Neuronal stem cell (in vitro differentiated cells): Measurements from ENCODE around the gene TRMT44.

Experiments
- DNase-seq: peaks from one replicate; pipeline ENCODE4 v3.0.0-alpha.2; 2013; ENCODE audit warnings: low spot score
- H2AFZ ChIP-seq: one replicate; pipeline ENCODE4 v1.6.1; 2013; ENCODE audit warnings: mild to moderate bottlenecking, low read length, inconsistent platforms
- H2AK5ac ChIP-seq: 2 replicates; pipeline ENCODE4 v1.6.1; 2013; ENCODE audit warnings: low read depth, mild to moderate bottlenecking, inconsistent platforms, low read length, moderate library complexity, mixed read lengths
- H2BK120ac ChIP-seq: 2 replicates; pipeline ENCODE4 v1.6.1; 2013; ENCODE audit warnings: low read depth, mild to moderate bottlenecking, inconsistent platforms, low read length, moderate library complexity, mixed read lengths
- H2BK12ac ChIP-seq: one replicate; pipeline ENCODE4 v1.6.1; 2013; ENCODE audit warnings: low read length, inconsistent platforms
- H2BK15ac ChIP-seq: 2 replicates; pipeline ENCODE4 v1.6.1; 2013; ENCODE audit warnings: mild to moderate bottlenecking, low read length, inconsistent platforms, mixed read lengths
- H2BK5ac ChIP-seq: one replicate; pipeline ENCODE4 v1.6.1; 2013; ENCODE audit warnings: inconsistent platforms, mild to moderate bottlenecking, low read length, moderate library complexity
- H3K14ac ChIP-seq: one replicate; pipeline ENCODE4 v1.6.1; 2013; ENCODE audit warnings: low read length, inconsistent platforms
- H3K18ac ChIP-seq: 2 replicates; pipeline ENCODE4 v1.6.1; 2013; ENCODE audit warnings: low read length, inconsistent platforms
- H3K23ac ChIP-seq: 2 replicates; pipeline ENCODE4 v1.6.1; 2013; ENCODE audit warnings: low read depth, mild to moderate bottlenecking, mixed read lengths, low read length, inconsistent platforms; ENCODE audit not compliant: poor library complexity
- H3K27ac ChIP-seq: replicated peaks from 3 replicates; pipeline ENCODE4 v1.5.1; 2013; ENCODE audit warnings: low read length, inconsistent platforms
- H3K27me3 ChIP-seq, 3 experiments: 2 replicates each; pipeline ENCODE4 v1.6.1; 2013; ENCODE audit warnings: low read length in 3 of 3, mild to moderate bottlenecking in 2 of 3, inconsistent platforms in 1 of 3, low read depth in 1 of 3, mixed read lengths in 1 of 3, moderate library complexity in 1 of 3; ENCODE audit not compliant: control insufficient read depth in 3 of 3, insufficient read depth in 3 of 3
- H3K36me3 ChIP-seq, 2 donors: replicated peaks in 1 of 2; 2 replicates each; pipeline ENCODE4 v1.6.1; 2013; ENCODE audit warnings: low read length in 2 of 2; ENCODE audit not compliant: control insufficient read depth in 2 of 2, insufficient read depth in 2 of 2
- H3K4ac ChIP-seq: 2 replicates; pipeline ENCODE4 v1.6.1; 2013; ENCODE audit warnings: inconsistent platforms, mild to moderate bottlenecking, low read length, moderate library complexity
- H3K4me1 ChIP-seq, 2 donors: 1 replicate in 1 of 2; 2 replicates in 1 of 2; pipeline ENCODE4 v1.6.1; 2013; ENCODE audit warnings: low read length in 2 of 2, low read depth in 1 of 2; ENCODE audit not compliant: control insufficient read depth in 2 of 2, insufficient read depth in 1 of 2
- H3K4me2 ChIP-seq: one replicate; pipeline ENCODE4 v1.6.1; 2013; ENCODE audit warnings: mild to moderate bottlenecking, low read length, inconsistent platforms; ENCODE audit not compliant: insufficient read depth, poor library complexity, severe bottlenecking
- H3K4me3 ChIP-seq, 2 donors: 2 replicates each; pipeline ENCODE4 v1.5.1; 2013; ENCODE audit warnings: low read length in 2 of 2, mild to moderate bottlenecking in 2 of 2, inconsistent platforms in 1 of 2, moderate library complexity in 1 of 2
- H3K79me1 ChIP-seq: one replicate; pipeline ENCODE4 v1.6.1; 2013; ENCODE audit warnings: low read depth, mild to moderate bottlenecking, inconsistent platforms, low read length, moderate library complexity
- H3K9ac ChIP-seq: one replicate; pipeline ENCODE4 v1.6.1; 2013; ENCODE audit warnings: mild to moderate bottlenecking, low read depth, low read length, inconsistent platforms; ENCODE audit not compliant: poor library complexity
- H3K9me3 ChIP-seq, 2 donors: replicated peaks in 1 of 2; 2 replicates each; pipeline versions ENCODE3 to v1.6.1; 2013; ENCODE audit warnings: low read length in 2 of 2, mild to moderate bottlenecking in 2 of 2, inconsistent platforms in 1 of 2, low read depth in 1 of 2, mixed read lengths in 1 of 2, moderate library complexity in 1 of 2; ENCODE audit not compliant: control insufficient read depth in 2 of 2, insufficient read depth in 1 of 2
- H4K8ac ChIP-seq: one replicate; pipeline ENCODE4 v1.6.1; 2013; ENCODE audit warnings: low read depth, mild to moderate bottlenecking, inconsistent platforms, low read length, moderate library complexity
- H4K91ac ChIP-seq: one replicate; pipeline ENCODE4 v1.6.1; 2013; ENCODE audit warnings: low read length, low read depth, mild to moderate bottlenecking, inconsistent platforms; ENCODE audit not compliant: poor library complexity
- WGBS, 2 donors: extraction: QIAGEN DNeasy Blood & Tissue Kit; methylation state at CpG; one replicate each; pipeline ENCODE4 v1.1.7; 2013; ENCODE audit warnings: missing lambda C conversion rate in 2 of 2, mixed read lengths in 1 of 2; ENCODE audit not compliant: insufficient read length in 2 of 2, insufficient replicate concordance in 1 of 2; ENCODE audit errors: extremely low coverage in 2 of 2; 5-methylcytosine and 5-hydroxymethylcytosine counted together

The TRMT44 gene

DNA sequence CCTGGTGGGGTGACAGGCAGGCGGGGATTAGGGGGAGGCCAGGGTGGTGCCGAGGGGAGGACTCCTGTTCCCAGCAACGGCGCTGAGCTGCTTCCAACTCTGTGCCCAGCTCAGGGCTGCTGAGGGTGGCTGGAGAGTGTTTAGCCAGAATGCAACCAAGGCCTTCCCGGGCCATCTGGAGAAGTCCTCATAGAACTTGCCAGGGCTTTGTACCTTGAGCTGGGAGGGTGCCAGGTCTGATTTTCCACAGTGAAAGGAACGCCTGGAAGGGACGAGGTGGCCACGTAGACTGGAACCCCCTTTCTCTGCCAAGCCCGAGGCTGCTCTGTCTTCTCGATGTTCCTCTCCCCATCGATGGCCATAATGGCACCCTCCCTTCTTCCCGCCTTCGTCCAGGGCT lies 82.6 kb downstream of the TRMT44 start:
- Histone ChIP-seq H2AFZ (no peak overlapping the region), H3K14ac (no peak overlapping the region), H3K79me1 (no peaks in the 10 kb centered on the region), H3K27ac (no peak overlapping the region), H2BK5ac (no peak overlapping the region), H2BK15ac (no peak overlapping the region), H3K18ac (no peak overlapping the region), H2AK5ac (no peak overlapping the region), H2BK120ac (no peak overlapping the region), H2BK12ac (no peak overlapping the region), H3K9me3 (peaks cover 0 to 5% of the 10 kb centered on the region in 2 donors), H4K8ac (no peak overlapping the region), H3K4me2 (no peak overlapping the region), H3K4me1 (no peaks in the 10 kb centered on the region), H3K4me3 (no peak overlapping the region), H3K27me3 (no peaks in the 10 kb centered on the region), H4K91ac (no peak overlapping the region), H3K36me3 (no peaks in the 10 kb centered on the region), H3K23ac (no peak overlapping the region), H3K4ac (no peak overlapping the region), H3K9ac (no peak overlapping the region)
- DNase-seq = no peak
- no CpG with 5 or more reads among the region's 13 CpGs for WGBS, 2 donors

DNA sequence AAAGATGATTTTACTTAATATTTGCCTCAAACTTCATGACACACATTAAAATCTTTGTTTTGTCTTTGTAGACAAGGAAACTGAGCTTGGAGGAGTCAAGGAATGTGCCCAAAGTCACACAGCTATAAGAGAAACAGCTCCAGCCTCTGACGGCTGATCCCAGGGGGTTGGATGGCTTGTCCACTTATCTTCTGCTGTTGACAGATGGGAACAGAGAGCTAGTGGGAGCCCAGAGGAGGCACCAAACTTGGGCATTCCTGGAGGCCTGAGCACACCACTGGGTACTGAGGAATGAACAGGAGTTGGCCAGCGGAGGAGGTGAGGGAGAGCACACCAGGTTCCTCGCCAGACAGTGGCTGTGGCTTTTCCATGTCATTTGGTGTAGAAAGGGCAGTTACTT lies 83.2 kb downstream of the TRMT44 start:
- Histone ChIP-seq H3K18ac (no peak overlapping the region), H4K91ac (no peak overlapping the region), H3K23ac (no peak overlapping the region), H2AK5ac (no peak overlapping the region), H3K27ac (no peak overlapping the region), H3K9ac (no peak overlapping the region), H4K8ac (no peak overlapping the region), H3K4me1 (no peaks in the 10 kb centered on the region), H2AFZ (no peak overlapping the region), H2BK15ac (no peak overlapping the region), H3K14ac (no peak overlapping the region), H3K36me3 (no peaks in the 10 kb centered on the region), H3K4ac (no peak overlapping the region), H2BK120ac (no peak overlapping the region), H2BK5ac (no peak overlapping the region), H2BK12ac (no peak overlapping the region), H3K9me3 (peaks cover 0 to 5% of the 10 kb centered on the region in 2 donors), H3K79me1 (no peaks in the 10 kb centered on the region), H3K4me3 (no peak overlapping the region), H3K4me2 (no peak overlapping the region), H3K27me3 (no peaks in the 10 kb centered on the region)
- WGBS, 2 donors = no CpG with 5 or more reads among the region's 3 CpGs
- no peak for DNase-seq

DNA sequence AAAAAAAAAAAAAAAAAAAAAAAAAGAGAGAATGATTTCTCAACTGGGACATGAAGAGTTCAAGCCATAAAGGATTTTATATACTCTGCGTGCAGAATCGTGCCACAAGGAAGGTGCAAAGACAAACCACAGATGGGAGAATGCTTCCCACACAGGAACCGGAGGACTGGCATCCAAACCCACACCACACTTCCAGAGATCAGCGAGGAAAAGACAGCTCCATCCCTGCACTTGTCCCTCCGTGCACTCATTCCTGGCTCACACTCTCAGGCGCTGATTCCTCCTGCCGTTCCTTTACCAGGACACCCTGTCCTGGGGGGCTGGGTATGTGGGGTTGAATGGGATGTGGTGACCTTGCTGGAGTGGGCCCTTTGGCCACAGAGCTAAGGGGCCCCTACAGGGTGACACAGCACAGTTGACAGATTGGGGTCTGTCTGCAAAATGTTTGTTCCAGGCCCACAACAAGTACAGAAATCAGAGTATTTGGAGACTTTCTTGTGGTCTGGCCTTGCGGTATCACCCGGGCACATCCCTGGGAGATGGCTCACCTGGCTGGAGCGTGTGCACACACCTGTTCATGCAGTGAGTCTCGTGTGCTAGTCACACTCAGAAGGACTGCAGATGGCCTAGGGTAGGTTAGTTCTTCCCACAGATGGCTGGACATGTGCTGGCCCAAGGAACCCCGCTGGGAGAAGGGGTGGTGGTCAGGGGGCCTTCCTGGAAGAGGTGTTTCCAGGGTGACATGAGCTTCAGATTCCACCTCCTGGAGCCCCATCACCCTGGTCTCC lies 84.2 kb downstream of the TRMT44 start:
- no peaks in the 10 kb centered on the region for H3K4me1 ChIP-seq
- no peaks in the 10 kb centered on the region for H3K36me3 ChIP-seq
- no peak overlapping the region for H2BK15ac ChIP-seq
- H3K4me2 ChIP-seq = no peak overlapping the region
- no peak overlapping the region for H2BK12ac ChIP-seq
- H3K14ac ChIP-seq = no peak overlapping the region
- no CpG with 5 or more reads among the region's 12 CpGs for WGBS, 2 donors
- H2BK5ac ChIP-seq = no peak overlapping the region
- H3K9me3 ChIP-seq = peaks cover 0 to 5% of the 10 kb centered on the region in 2 donors
- DNase-seq = no peak
- H2BK120ac ChIP-seq = no peak overlapping the region
- H2AFZ ChIP-seq = no peak overlapping the region
- H4K8ac ChIP-seq = no peak overlapping the region
- H3K9ac ChIP-seq = no peak overlapping the region
- no peak overlapping the region for H4K91ac ChIP-seq
- H3K18ac ChIP-seq = no peak overlapping the region
- no peak overlapping the region for H3K23ac ChIP-seq
- H3K4me3 ChIP-seq = no peak overlapping the region
- H2AK5ac ChIP-seq = no peak overlapping the region
- H3K27ac ChIP-seq = no peak overlapping the region
- no peak overlapping the region for H3K4ac ChIP-seq
- no peaks in the 10 kb centered on the region for H3K27me3 ChIP-seq
- H3K79me1 ChIP-seq = no peaks in the 10 kb centered on the region

DNA sequence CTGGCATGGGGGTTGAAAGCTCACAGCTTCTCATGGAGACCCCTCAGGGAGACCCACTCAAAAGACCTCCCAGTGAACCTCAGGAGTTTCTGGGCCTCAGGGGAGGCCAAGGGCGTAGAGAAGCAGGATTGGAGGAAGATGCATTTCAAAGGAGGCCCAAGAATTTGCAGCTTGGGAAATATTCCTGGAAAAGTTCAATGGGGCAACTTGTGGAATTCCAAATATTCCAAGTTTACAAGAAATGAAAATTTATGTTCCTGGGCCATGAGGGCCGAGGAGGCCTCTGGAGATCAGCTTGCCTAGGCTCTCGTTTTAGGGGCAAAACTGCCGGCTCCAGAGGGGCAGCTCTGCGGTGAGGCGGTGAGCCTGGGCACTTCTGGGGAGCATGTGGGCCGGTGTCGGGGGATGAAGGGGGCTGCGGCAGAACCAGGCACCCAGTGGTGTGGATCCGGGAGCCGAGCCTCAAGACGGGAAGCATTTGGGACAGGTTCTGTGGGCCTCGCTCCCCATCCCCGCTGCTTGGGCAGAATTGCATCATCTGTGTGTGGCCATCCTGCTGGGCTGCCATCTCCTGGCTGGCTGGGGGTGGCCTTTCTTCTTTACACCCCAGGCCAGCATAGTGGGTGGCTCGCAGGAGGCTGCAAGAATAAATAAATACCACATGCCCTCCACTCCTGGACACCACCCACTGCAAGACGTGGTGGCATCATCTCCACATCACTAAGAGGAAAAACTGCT lies 85.0 kb downstream of the TRMT44 start:
- no peak overlapping the region for H3K27ac ChIP-seq
- H2AK5ac ChIP-seq = peak overlapping the region; percentile 38
- H2BK5ac ChIP-seq = no peak overlapping the region
- no peak overlapping the region for H3K4me2 ChIP-seq
- no CpG with 5 or more reads among the region's 16 CpGs for WGBS, 2 donors
- H4K8ac ChIP-seq = no peak overlapping the region
- no peak overlapping the region for H3K14ac ChIP-seq
- DNase-seq = no peak
- H3K27me3 ChIP-seq = no peaks in the 10 kb centered on the region
- H3K9ac ChIP-seq = no peak overlapping the region
- no peak overlapping the region for H2AFZ ChIP-seq
- peak overlapping the region; percentile 56 for H3K23ac ChIP-seq
- H3K79me1 ChIP-seq = no peaks in the 10 kb centered on the region
- H3K4ac ChIP-seq = no peak overlapping the region
- no peak overlapping the region for H2BK12ac ChIP-seq
- no peak overlapping the region for H2BK15ac ChIP-seq
- no peak overlapping the region for H3K4me3 ChIP-seq
- H2BK120ac ChIP-seq = peak overlapping the region; percentile 13
- H3K9me3 ChIP-seq = peaks cover 0 to 3% of the 10 kb centered on the region in 2 donors
- peak overlapping the region; percentile 35 for H3K18ac ChIP-seq
- no peak overlapping the region for H4K91ac ChIP-seq
- H3K4me1 ChIP-seq = no peaks in the 10 kb centered on the region
- no peaks in the 10 kb centered on the region for H3K36me3 ChIP-seq
